Liver (tissue), 3 donors: ENCODE measurements around the gene PLA2G12A.

ENCODE experiments used
- EGR1 ChIP-seq, 2 donors: IDR thresholded peaks; 2 replicates each; pipeline ENCODE4 v1.6.1; 2016 to 2018; ENCODE audit warnings: antibody characterized with exemption in 2 of 2, low read depth in 2 of 2
- FOXA1 ChIP-seq: IDR thresholded peaks from 2 replicates; pipeline ENCODE4 v1.6.1; 2016; ENCODE audit warnings: antibody characterized with exemption
- GABPA ChIP-seq, 2 donors: IDR thresholded peaks in 1 of 2; conservative IDR thresholded peaks in 1 of 2; 2 replicates each; pipeline ENCODE4 v1.6.1; 2016; ENCODE audit warnings: antibody characterized with exemption in 2 of 2, mild to moderate bottlenecking in 1 of 2, moderate library complexity in 1 of 2
- HNF4A ChIP-seq, 2 donors: conservative IDR thresholded peaks; 2 replicates each; pipeline ENCODE4 v1.6.1; 2016; ENCODE audit warnings: antibody characterized with exemption in 2 of 2, mild to moderate bottlenecking in 2 of 2
- JUND ChIP-seq, 2 donors: IDR thresholded peaks; 2 replicates each; pipeline ENCODE4 v1.6.1; 2016; ENCODE audit warnings: antibody characterized with exemption in 2 of 2
- RAD21 ChIP-seq, 2 donors: IDR thresholded peaks; 2 replicates each; pipeline ENCODE4 v1.6.1; 2016; ENCODE audit warnings: antibody characterized with exemption in 2 of 2, mild to moderate bottlenecking in 2 of 2
- RXRA ChIP-seq, 2 donors: IDR thresholded peaks; 2 replicates each; pipeline ENCODE4 v1.6.1; 2017 to 2018; ENCODE audit warnings: antibody characterized with exemption in 2 of 2, mild to moderate bottlenecking in 1 of 2
- SP1 ChIP-seq: IDR thresholded peaks from 2 replicates; pipeline ENCODE4 v1.6.1; 2018; ENCODE audit warnings: antibody characterized with exemption, mild to moderate bottlenecking
- TAF1 ChIP-seq: conservative IDR thresholded peaks from 2 replicates; pipeline ENCODE4 v1.6.1; 2016; ENCODE audit warnings: antibody characterized with exemption, mild to moderate bottlenecking
- TF ChIP-seq, protein P1 (sequence below): fragments of 150-350 bp; IDR thresholded peaks from 2 replicates; pipeline ENCODE4 v1.5.1; 2017; ENCODE audit warnings: improper control_type of control experiment, low read depth, low read length; ENCODE audit not compliant: missing input control
- TF ChIP-seq, protein P2 (sequence below): IDR thresholded peaks from 2 replicates; pipeline ENCODE4 v1.6.1; 2016; ENCODE audit warnings: antibody characterized with exemption, mild to moderate bottlenecking
- TF ChIP-seq, protein P3 (sequence below): IDR thresholded peaks from 2 replicates; pipeline ENCODE4 v1.6.1; 2016; ENCODE audit warnings: antibody characterized with exemption
- TF ChIP-seq, protein P4 (sequence below): IDR thresholded peaks from 2 replicates; pipeline ENCODE4 v1.6.1; 2016; ENCODE audit warnings: antibody characterized with exemption
- donor health status: healthy.
- donor health status: healthy.

DNA sequence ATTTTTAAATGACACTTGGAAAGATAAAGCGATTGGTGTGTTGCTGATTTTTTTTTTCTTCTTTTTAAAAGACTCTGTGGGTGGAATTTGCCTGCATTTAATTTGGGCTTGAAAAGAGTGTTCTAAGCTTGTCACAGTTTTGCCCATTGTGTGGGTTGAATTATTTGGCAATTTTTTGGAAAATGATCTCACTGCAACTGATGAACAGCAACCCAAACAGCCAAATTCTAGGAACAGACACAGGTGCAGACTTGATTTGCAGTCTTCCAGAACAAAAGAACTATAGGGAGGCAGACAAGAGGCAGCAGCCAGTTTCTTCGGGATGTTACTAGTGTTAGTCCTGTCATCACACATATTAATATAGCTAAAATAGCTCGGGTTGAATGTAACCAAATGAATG, 67.1 kb downstream of the PLA2G12A start:
- TF ChIP-seq, protein P1, sequence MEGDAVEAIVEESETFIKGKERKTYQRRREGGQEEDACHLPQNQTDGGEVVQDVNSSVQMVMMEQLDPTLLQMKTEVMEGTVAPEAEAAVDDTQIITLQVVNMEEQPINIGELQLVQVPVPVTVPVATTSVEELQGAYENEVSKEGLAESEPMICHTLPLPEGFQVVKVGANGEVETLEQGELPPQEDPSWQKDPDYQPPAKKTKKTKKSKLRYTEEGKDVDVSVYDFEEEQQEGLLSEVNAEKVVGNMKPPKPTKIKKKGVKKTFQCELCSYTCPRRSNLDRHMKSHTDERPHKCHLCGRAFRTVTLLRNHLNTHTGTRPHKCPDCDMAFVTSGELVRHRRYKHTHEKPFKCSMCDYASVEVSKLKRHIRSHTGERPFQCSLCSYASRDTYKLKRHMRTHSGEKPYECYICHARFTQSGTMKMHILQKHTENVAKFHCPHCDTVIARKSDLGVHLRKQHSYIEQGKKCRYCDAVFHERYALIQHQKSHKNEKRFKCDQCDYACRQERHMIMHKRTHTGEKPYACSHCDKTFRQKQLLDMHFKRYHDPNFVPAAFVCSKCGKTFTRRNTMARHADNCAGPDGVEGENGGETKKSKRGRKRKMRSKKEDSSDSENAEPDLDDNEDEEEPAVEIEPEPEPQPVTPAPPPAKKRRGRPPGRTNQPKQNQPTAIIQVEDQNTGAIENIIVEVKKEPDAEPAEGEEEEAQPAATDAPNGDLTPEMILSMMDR: no peak
- TF ChIP-seq HNF4A (conservative IDR thresholded peaks at IDR 0.05) (no peak), SP1 (no peak), RAD21 (IDR thresholded peaks at IDR 0.05) (no peak), GABPA (IDR thresholded peaks at IDR 0.05 in 1 of 2, conservative IDR thresholded peaks at IDR 0.05 in 1 of 2) (no peak), FOXA1 (no peak), JUND (IDR thresholded peaks at IDR 0.05) (no peak), RXRA (IDR thresholded peaks at IDR 0.05) (no peak), EGR1 (IDR thresholded peaks at IDR 0.05; ENCODE audit: low read depth in 2 of 2) (no peak), TAF1 (no peak)
- TF ChIP-seq, protein P2, sequence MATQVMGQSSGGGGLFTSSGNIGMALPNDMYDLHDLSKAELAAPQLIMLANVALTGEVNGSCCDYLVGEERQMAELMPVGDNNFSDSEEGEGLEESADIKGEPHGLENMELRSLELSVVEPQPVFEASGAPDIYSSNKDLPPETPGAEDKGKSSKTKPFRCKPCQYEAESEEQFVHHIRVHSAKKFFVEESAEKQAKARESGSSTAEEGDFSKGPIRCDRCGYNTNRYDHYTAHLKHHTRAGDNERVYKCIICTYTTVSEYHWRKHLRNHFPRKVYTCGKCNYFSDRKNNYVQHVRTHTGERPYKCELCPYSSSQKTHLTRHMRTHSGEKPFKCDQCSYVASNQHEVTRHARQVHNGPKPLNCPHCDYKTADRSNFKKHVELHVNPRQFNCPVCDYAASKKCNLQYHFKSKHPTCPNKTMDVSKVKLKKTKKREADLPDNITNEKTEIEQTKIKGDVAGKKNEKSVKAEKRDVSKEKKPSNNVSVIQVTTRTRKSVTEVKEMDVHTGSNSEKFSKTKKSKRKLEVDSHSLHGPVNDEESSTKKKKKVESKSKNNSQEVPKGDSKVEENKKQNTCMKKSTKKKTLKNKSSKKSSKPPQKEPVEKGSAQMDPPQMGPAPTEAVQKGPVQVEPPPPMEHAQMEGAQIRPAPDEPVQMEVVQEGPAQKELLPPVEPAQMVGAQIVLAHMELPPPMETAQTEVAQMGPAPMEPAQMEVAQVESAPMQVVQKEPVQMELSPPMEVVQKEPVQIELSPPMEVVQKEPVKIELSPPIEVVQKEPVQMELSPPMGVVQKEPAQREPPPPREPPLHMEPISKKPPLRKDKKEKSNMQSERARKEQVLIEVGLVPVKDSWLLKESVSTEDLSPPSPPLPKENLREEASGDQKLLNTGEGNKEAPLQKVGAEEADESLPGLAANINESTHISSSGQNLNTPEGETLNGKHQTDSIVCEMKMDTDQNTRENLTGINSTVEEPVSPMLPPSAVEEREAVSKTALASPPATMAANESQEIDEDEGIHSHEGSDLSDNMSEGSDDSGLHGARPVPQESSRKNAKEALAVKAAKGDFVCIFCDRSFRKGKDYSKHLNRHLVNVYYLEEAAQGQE: no peak
- TF ChIP-seq, protein P3, sequence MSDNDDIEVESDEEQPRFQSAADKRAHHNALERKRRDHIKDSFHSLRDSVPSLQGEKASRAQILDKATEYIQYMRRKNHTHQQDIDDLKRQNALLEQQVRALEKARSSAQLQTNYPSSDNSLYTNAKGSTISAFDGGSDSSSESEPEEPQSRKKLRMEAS: no peak
- TF ChIP-seq, protein P4, sequence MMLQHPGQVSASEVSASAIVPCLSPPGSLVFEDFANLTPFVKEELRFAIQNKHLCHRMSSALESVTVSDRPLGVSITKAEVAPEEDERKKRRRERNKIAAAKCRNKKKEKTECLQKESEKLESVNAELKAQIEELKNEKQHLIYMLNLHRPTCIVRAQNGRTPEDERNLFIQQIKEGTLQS: no peak
